GM23338 (cell line): Measurements from ENCODE around the gene FBXL20. TPM values are rescaled to one million over a fixed set of nuclear protein-coding genes. Genes with fewer than 3 reads are reported as not detected.

Source experiments
- ATAC-seq: fragments of 200-7000 bp; cut with Tn5 transposase; 3 replicates; pipeline ENCODE4 v1.9.1; 2020
- DNase-seq: peaks from one replicate; pipeline ENCODE4 v3.0.0-alpha.2; 2015; ENCODE audit warnings: low spot score
- H2AFZ ChIP-seq: fragments of 200-600 bp; sonication (generic); 2 replicates; pipeline ENCODE4 v1.8.0; 2016; ENCODE audit warnings: antibody characterized with exemption, mild to moderate bottlenecking, moderate library complexity
- H3F3A ChIP-seq: fragments of 200-600 bp; sonication (generic); replicated peaks from 2 replicates; pipeline ENCODE4 v1.8.0; 2017; ENCODE audit warnings: antibody characterized with exemption, mixed run types, low read depth
- H3K27ac ChIP-seq: fragments of 200-600 bp; sonication (generic); 2 replicates; pipeline ENCODE4 v1.6.1; 2016; ENCODE audit warnings: low read depth
- H3K27me3 ChIP-seq: fragments of 200-600 bp; sonication (generic); 2 replicates; pipeline ENCODE4 v1.8.0; 2016; ENCODE audit warnings: mild to moderate bottlenecking, mixed run types, moderate library complexity; ENCODE audit not compliant: insufficient read depth
- H3K36me3 ChIP-seq: fragments of 200-600 bp; sonication (generic); 2 replicates; pipeline ENCODE4 v1.8.0; 2016; ENCODE audit warnings: mild to moderate bottlenecking; ENCODE audit not compliant: insufficient read depth
- H3K4me1 ChIP-seq: fragments of 200-600 bp; sonication (generic); 2 replicates; pipeline ENCODE4 v1.8.0; 2016; ENCODE audit warnings: mild to moderate bottlenecking, moderate library complexity; ENCODE audit not compliant: insufficient read depth
- H3K4me2 ChIP-seq: fragments of 200-600 bp; sonication (generic); 2 replicates; pipeline ENCODE4 v1.7.1; 2017; ENCODE audit warnings: mixed run types
- H3K4me3 ChIP-seq: fragments of 200-600 bp; sonication (generic); 2 replicates; pipeline ENCODE4 v1.6.1; 2016; ENCODE audit warnings: mixed run types
- H3K79me2 ChIP-seq: fragments of 200-600 bp; sonication (generic); replicated peaks from 2 replicates; pipeline ENCODE4 v1.8.0; 2017; ENCODE audit warnings: mild to moderate bottlenecking; ENCODE audit not compliant: insufficient read depth
- H3K9me2 ChIP-seq: fragments of 200-600 bp; sonication (generic); 2 replicates; pipeline ENCODE4 v1.8.0; 2017; ENCODE audit not compliant: insufficient read depth
- H4K20me1 ChIP-seq: fragments of 200-600 bp; sonication (generic); replicated peaks from 2 replicates; pipeline ENCODE4 v1.8.0; 2017; ENCODE audit warnings: mild to moderate bottlenecking; ENCODE audit not compliant: insufficient read depth
- H3K27ac Mint-ChIP-seq: 2 replicates; pipeline ENCODE4 v1.8.0; 2020; ENCODE audit warnings: inconsistent platforms, mild to moderate bottlenecking, moderate library complexity, mixed read lengths
- H3K27me3 Mint-ChIP-seq: 3 replicates; pipeline ENCODE4 v1.8.0; 2022; ENCODE audit warnings: low read depth, mild to moderate bottlenecking, moderate library complexity, mixed read lengths, inconsistent platforms; ENCODE audit not compliant: insufficient read depth, poor library complexity
- H3K36me3 Mint-ChIP-seq: 3 replicates; pipeline ENCODE4 v1.8.0; 2021; ENCODE audit warnings: low read depth, mild to moderate bottlenecking, inconsistent platforms, moderate library complexity, mixed read lengths
- H3K4me1 Mint-ChIP-seq: 3 replicates; pipeline ENCODE4 v1.8.0; 2020; ENCODE audit warnings: mild to moderate bottlenecking, inconsistent platforms, mixed read lengths
- H3K4me3 Mint-ChIP-seq: 3 replicates; pipeline ENCODE4 v1.8.0; 2021; ENCODE audit warnings: moderate library complexity, mild to moderate bottlenecking, inconsistent platforms, mixed read lengths
- H3K9me3 Mint-ChIP-seq: 3 replicates; pipeline ENCODE4 v1.8.0; 2020; ENCODE audit warnings: moderate library complexity, mild to moderate bottlenecking, inconsistent platforms, mixed read lengths
- CREB1 ChIP-seq: fragments of 250-450 bp; sonication (Bioruptor Pico); IDR thresholded peaks from 2 replicates; pipeline ENCODE4 v1.5.0; 2020; ENCODE audit warnings: low read depth, mild to moderate bottlenecking, moderate library complexity
- EZH2 ChIP-seq: fragments of 200-600 bp; sonication (generic); IDR thresholded peaks from one replicate; pipeline ENCODE4 v1.8.0; 2017; ENCODE audit warnings: antibody characterized with exemption, mild to moderate bottlenecking, low read depth; ENCODE audit not compliant: unreplicated experiment
- EZH2phosphoT487 ChIP-seq: fragments of 200-600 bp; sonication (generic); IDR thresholded peaks from one replicate; pipeline ENCODE4 v1.8.1; 2018; ENCODE audit warnings: antibody characterized with exemption; ENCODE audit not compliant: unreplicated experiment
- JUNB ChIP-seq: IDR thresholded peaks from one replicate; pipeline ENCODE4 v1.6.1; 2016; ENCODE audit warnings: antibody characterized with exemption; ENCODE audit not compliant: unreplicated experiment
- NANOG ChIP-seq: IDR thresholded peaks from 2 replicates; pipeline ENCODE4 v1.6.1; 2016; ENCODE audit warnings: antibody characterized with exemption, borderline replicate concordance
- POLR2AphosphoS5 ChIP-seq: IDR thresholded peaks from 2 replicates; pipeline ENCODE4 v1.6.1; 2016; ENCODE audit warnings: antibody characterized with exemption, low read depth
- STAT1 ChIP-seq: IDR thresholded peaks from one replicate; pipeline ENCODE4 v1.6.1; 2016; ENCODE audit warnings: antibody characterized with exemption; ENCODE audit not compliant: unreplicated experiment
- ZNF114 ChIP-seq: fragments of 250-450 bp; sonication (Bioruptor Pico); IDR thresholded peaks from 2 replicates; pipeline ENCODE4 v1.5.0; 2020; ENCODE audit warnings: mild to moderate bottlenecking, moderate library complexity
- ZNF331 ChIP-seq: fragments of 250-450 bp; sonication (Bioruptor Pico); IDR thresholded peaks from 2 replicates; pipeline ENCODE4 v1.5.0; 2020; ENCODE audit warnings: low read depth, mild to moderate bottlenecking, moderate library complexity
- polyA plus RNA-seq: library from polyadenylated mRNA; unstranded; fragments of >200 nt; fragmentation: Nextera tagmentation; extraction: Ambion mirVana; gene quantifications from 2 replicates; pipeline ENCODE4 v1.2.1, GENCODE V29; 2016
- total RNA-seq: library from RNA; depleted of rRNA; stranded (reverse); fragments of >200 nt; shearing (Covaris generic); gene quantifications from 2 replicates; pipeline ENCODE4 v1.2.3, GENCODE V29; 2014
- TF ChIP-seq, protein P1 (sequence below): IDR thresholded peaks from one replicate; pipeline ENCODE4 v1.6.1; 2018; ENCODE audit warnings: antibody characterized with exemption; ENCODE audit not compliant: unreplicated experiment
- TF ChIP-seq, protein P2 (sequence below): fragments of 250-450 bp; sonication (Bioruptor Pico); IDR thresholded peaks from 2 replicates; pipeline ENCODE4 v1.5.0; 2020; ENCODE audit warnings: mild to moderate bottlenecking, moderate library complexity
- TF ChIP-seq, protein P3 (sequence below): IDR thresholded peaks from 2 replicates; pipeline ENCODE4 v1.6.1; 2016; ENCODE audit warnings: antibody characterized with exemption
- TF ChIP-seq, protein P4 (sequence below), 2 experiments: fragments of 200-600 bp in 1 of 2; sonication (generic) in 1 of 2; conservative IDR thresholded peaks; 2 replicates each; pipeline versions ENCODE4 v1.5.1 to v1.6.1; 2016 to 2017; ENCODE audit warnings: antibody characterized with exemption in 2 of 2, low read depth in 2 of 2, mild to moderate bottlenecking in 2 of 2, moderate library complexity in 1 of 2

The FBXL20 gene
- total and polyA plus RNA-seq, 2 experiments from 2014 or later, result 2.9 to 6.9 TPM

DNA sequence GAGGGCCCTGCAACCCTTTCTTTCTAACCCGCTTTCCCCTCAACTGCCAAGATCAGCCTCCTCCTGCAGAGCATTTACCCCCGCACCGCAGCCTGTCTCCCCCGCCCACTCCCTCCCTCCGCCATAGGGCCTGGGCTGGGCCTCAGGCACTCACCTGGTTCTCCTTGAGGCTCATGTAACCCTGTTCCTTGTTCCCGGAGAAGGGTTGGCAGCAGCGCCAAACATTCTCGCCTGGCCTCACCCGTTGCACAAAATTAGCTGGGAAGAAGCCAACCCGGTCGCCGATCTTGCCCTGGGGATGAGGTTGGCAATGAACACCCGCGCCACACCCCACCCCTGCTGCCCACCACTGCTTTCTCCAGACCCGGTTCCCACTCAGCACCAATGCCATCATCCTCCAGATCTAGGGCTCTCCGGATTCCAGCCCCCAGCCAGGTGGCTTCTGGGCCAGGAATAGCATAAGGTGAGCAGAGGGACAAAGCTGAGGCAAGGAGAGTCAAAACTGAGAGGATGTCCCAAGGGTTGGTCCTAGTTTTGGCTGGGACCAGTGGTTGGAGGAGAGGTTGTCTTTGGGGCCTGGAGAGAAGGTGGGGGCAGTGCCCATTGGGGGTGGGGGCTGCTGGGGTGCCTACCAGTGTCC is 188.5 kb downstream of the FBXL20 start:
- Mint-ChIP-seq H3K4me3 (no peak overlapping the region), H3K9me3 (no peaks in the 10 kb centered on the region), H3K4me1 (peaks cover 33% of the 10 kb centered on the region), H3K27ac (no peak overlapping the region), H3K27me3 (peaks cover 27% of the 10 kb centered on the region), H3K36me3 (no peaks in the 10 kb centered on the region)
- H3K9me2 ChIP-seq, result no peaks in the 10 kb centered on the region
- H4K20me1 ChIP-seq, result no peaks in the 10 kb centered on the region
- no peak overlapping the region for H3K4me3 ChIP-seq
- peaks cover 20% of the 10 kb centered on the region for H3K27me3 ChIP-seq
- no peak overlapping the region for H2AFZ ChIP-seq
- H3F3A ChIP-seq, result 0 out of 2 replicates have a peak, but pooled peaks cover 5% of the 10 kb centered on the region
- ATAC-seq (peak; percentile 18), DNase-seq (no peak)
- H3K4me1 ChIP-seq, result peaks cover 19% of the 10 kb centered on the region
- H3K27ac ChIP-seq, result no peak overlapping the region
- no peak overlapping the region for H3K4me2 ChIP-seq
- H3K79me2 ChIP-seq, result no peaks in the 10 kb centered on the region
- H3K36me3 ChIP-seq, result no peaks in the 10 kb centered on the region
- no peak for TF ChIP-seq ZNF331 (CRISPR knock-in tag)
- no peak for TF ChIP-seq POLR2AphosphoS5
- TF ChIP-seq ZNF114 (CRISPR knock-in tag), result no peak
- TF ChIP-seq NANOG, result no peak
- TF ChIP-seq, protein P1, sequence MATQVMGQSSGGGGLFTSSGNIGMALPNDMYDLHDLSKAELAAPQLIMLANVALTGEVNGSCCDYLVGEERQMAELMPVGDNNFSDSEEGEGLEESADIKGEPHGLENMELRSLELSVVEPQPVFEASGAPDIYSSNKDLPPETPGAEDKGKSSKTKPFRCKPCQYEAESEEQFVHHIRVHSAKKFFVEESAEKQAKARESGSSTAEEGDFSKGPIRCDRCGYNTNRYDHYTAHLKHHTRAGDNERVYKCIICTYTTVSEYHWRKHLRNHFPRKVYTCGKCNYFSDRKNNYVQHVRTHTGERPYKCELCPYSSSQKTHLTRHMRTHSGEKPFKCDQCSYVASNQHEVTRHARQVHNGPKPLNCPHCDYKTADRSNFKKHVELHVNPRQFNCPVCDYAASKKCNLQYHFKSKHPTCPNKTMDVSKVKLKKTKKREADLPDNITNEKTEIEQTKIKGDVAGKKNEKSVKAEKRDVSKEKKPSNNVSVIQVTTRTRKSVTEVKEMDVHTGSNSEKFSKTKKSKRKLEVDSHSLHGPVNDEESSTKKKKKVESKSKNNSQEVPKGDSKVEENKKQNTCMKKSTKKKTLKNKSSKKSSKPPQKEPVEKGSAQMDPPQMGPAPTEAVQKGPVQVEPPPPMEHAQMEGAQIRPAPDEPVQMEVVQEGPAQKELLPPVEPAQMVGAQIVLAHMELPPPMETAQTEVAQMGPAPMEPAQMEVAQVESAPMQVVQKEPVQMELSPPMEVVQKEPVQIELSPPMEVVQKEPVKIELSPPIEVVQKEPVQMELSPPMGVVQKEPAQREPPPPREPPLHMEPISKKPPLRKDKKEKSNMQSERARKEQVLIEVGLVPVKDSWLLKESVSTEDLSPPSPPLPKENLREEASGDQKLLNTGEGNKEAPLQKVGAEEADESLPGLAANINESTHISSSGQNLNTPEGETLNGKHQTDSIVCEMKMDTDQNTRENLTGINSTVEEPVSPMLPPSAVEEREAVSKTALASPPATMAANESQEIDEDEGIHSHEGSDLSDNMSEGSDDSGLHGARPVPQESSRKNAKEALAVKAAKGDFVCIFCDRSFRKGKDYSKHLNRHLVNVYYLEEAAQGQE, result no peak
- no peak for TF ChIP-seq JUNB
- no peak for TF ChIP-seq EZH2
- TF ChIP-seq EZH2phosphoT487, result no peak
- TF ChIP-seq, protein P2, sequence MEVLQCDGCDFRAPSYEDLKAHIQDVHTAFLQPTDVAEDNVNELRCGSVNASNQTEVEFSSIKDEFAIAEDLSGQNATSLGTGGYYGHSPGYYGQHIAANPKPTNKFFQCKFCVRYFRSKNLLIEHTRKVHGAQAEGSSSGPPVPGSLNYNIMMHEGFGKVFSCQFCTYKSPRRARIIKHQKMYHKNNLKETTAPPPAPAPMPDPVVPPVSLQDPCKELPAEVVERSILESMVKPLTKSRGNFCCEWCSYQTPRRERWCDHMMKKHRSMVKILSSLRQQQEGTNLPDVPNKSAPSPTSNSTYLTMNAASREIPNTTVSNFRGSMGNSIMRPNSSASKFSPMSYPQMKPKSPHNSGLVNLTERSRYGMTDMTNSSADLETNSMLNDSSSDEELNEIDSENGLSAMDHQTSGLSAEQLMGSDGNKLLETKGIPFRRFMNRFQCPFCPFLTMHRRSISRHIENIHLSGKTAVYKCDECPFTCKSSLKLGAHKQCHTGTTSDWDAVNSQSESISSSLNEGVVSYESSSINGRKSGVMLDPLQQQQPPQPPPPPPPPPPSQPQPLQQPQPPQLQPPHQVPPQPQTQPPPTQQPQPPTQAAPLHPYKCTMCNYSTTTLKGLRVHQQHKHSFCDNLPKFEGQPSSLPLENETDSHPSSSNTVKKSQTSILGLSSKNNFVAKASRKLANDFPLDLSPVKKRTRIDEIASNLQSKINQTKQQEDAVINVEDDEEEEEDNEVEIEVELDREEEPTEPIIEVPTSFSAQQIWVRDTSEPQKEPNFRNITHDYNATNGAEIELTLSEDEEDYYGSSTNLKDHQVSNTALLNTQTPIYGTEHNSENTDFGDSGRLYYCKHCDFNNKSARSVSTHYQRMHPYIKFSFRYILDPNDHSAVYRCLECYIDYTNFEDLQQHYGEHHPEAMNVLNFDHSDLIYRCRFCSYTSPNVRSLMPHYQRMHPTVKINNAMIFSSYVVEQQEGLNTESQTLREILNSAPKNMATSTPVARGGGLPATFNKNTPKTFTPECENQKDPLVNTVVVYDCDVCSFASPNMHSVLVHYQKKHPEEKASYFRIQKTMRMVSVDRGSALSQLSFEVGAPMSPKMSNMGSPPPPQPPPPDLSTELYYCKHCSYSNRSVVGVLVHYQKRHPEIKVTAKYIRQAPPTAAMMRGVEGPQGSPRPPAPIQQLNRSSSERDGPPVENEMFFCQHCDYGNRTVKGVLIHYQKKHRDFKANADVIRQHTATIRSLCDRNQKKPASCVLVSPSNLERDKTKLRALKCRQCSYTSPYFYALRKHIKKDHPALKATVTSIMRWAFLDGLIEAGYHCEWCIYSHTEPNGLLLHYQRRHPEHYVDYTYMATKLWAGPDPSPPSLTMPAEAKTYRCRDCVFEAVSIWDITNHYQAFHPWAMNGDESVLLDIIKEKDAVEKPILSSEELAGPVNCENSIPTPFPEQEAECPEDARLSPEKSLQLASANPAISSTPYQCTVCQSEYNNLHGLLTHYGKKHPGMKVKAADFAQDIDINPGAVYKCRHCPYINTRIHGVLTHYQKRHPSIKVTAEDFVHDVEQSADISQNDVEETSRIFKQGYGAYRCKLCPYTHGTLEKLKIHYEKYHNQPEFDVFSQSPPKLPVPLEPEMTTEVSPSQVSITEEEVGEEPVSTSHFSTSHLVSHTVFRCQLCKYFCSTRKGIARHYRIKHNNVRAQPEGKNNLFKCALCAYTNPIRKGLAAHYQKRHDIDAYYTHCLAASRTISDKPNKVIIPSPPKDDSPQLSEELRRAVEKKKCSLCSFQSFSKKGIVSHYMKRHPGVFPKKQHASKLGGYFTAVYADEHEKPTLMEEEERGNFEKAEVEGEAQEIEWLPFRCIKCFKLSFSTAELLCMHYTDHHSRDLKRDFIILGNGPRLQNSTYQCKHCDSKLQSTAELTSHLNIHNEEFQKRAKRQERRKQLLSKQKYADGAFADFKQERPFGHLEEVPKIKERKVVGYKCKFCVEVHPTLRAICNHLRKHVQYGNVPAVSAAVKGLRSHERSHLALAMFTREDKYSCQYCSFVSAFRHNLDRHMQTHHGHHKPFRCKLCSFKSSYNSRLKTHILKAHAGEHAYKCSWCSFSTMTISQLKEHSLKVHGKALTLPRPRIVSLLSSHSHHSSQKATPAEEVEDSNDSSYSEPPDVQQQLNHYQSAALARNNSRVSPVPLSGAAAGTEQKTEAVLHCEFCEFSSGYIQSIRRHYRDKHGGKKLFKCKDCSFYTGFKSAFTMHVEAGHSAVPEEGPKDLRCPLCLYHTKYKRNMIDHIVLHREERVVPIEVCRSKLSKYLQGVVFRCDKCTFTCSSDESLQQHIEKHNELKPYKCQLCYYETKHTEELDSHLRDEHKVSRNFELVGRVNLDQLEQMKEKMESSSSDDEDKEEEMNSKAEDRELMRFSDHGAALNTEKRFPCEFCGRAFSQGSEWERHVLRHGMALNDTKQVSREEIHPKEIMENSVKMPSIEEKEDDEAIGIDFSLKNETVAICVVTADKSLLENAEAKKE (CRISPR knock-in tag), result no peak
- TF ChIP-seq, protein P3, sequence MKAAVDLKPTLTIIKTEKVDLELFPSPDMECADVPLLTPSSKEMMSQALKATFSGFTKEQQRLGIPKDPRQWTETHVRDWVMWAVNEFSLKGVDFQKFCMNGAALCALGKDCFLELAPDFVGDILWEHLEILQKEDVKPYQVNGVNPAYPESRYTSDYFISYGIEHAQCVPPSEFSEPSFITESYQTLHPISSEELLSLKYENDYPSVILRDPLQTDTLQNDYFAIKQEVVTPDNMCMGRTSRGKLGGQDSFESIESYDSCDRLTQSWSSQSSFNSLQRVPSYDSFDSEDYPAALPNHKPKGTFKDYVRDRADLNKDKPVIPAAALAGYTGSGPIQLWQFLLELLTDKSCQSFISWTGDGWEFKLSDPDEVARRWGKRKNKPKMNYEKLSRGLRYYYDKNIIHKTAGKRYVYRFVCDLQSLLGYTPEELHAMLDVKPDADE, result no peak
- no peak for TF ChIP-seq STAT1
- TF ChIP-seq, protein P4, sequence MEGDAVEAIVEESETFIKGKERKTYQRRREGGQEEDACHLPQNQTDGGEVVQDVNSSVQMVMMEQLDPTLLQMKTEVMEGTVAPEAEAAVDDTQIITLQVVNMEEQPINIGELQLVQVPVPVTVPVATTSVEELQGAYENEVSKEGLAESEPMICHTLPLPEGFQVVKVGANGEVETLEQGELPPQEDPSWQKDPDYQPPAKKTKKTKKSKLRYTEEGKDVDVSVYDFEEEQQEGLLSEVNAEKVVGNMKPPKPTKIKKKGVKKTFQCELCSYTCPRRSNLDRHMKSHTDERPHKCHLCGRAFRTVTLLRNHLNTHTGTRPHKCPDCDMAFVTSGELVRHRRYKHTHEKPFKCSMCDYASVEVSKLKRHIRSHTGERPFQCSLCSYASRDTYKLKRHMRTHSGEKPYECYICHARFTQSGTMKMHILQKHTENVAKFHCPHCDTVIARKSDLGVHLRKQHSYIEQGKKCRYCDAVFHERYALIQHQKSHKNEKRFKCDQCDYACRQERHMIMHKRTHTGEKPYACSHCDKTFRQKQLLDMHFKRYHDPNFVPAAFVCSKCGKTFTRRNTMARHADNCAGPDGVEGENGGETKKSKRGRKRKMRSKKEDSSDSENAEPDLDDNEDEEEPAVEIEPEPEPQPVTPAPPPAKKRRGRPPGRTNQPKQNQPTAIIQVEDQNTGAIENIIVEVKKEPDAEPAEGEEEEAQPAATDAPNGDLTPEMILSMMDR (conservative IDR thresholded peaks at IDR 0.05; ENCODE audit: low read depth in 2 of 2), result no peak
- no peak for TF ChIP-seq CREB1 (CRISPR knock-in tag)
